Measurements from ENCODE around the gene BBS5.
"Not testable (repeated sequence)": the region's sequence is repeated elsewhere in the genome, so short reads cannot be mapped to it uniquely, and the experiment has no call there.

DNA sequence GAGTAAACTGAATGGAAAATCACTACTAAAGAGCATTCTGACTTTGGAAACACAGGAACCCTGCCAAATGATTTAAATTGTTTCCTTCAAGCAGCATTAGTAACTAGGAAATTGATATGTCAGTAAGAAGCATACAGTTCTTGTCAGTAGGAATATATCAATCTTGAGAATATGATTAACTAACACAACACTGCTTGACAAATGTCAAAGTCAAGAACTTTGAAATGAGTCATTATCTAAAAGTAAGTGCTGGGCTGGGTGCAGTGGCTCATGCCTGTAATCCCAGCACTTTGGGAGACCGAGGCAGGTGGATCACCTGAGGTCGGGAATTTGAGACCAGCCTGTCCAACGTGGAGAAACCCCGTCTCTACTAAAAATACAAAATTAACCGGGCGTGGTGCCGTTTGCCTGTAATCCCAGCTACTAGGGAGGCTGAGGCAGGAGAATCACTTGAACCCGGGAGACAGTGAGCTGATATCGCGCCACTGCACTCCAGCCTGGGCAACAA, 37.2 kb downstream of the BBS5 start:
- TF ChIP-seq, protein P1, sequence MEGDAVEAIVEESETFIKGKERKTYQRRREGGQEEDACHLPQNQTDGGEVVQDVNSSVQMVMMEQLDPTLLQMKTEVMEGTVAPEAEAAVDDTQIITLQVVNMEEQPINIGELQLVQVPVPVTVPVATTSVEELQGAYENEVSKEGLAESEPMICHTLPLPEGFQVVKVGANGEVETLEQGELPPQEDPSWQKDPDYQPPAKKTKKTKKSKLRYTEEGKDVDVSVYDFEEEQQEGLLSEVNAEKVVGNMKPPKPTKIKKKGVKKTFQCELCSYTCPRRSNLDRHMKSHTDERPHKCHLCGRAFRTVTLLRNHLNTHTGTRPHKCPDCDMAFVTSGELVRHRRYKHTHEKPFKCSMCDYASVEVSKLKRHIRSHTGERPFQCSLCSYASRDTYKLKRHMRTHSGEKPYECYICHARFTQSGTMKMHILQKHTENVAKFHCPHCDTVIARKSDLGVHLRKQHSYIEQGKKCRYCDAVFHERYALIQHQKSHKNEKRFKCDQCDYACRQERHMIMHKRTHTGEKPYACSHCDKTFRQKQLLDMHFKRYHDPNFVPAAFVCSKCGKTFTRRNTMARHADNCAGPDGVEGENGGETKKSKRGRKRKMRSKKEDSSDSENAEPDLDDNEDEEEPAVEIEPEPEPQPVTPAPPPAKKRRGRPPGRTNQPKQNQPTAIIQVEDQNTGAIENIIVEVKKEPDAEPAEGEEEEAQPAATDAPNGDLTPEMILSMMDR (optimal IDR thresholded peaks at IDR 0.05 in 1 of 3, IDR thresholded peaks at IDR 0.05 in 1 of 3, conservative IDR thresholded peaks at IDR 0.05 in 1 of 3; ENCODE audit: extremely low read depth in 1 of 3, insufficient read depth in 2 of 3, low read length in 3 of 3) = not testable (repeated sequence)
- TF ChIP-seq EZH2 (IDR thresholded peaks at IDR 0.05; ENCODE audit: low read length) = not testable (repeated sequence)

All from keratinocyte (primary cell).